H1 (cell line): ENCODE measurements around the gene SLC35F3. TPM values are rescaled to one million over a fixed set of nuclear protein-coding genes. Genes with fewer than 3 reads are reported as not detected.

Experiments
- ASH2L ChIP-seq: fragments of 200-600, 300-600 bp; sonication (generic); IDR thresholded peaks from one replicate; pipeline ENCODE4 v1.7.1; 2017; ENCODE audit warnings: low read length
- GTF2F1 ChIP-seq: IDR thresholded peaks from 2 replicates; pipeline ENCODE4 v1.6.1; 2012; ENCODE audit warnings: low read depth, low read length, improper control_type of control experiment, borderline replicate concordance
- MAFK ChIP-seq: IDR thresholded peaks from 2 replicates; pipeline ENCODE4 v1.6.1; 2012; ENCODE audit warnings: low read depth, mild to moderate bottlenecking, improper control_type of control experiment, low read length
- polyA plus RNA-seq, 7 experiments: library from polyadenylated mRNA; depleted of rRNA in 3 of 7; stranded (reverse) in 5 of 7; unstranded in 2 of 7; fragments of >200 nt in 5 of 7; fragments of 200-250 nt in 2 of 7; gene quantifications; 1 replicate in 5 of 7; 2 replicates in 1 of 7; 4 replicates in 1 of 7; pipeline versions ENCODE4 v1.2.1 to v1.2.3, GENCODE V29; 2011 to 2013; ENCODE audit warnings: missing spikeins in 2 of 7, mixed read lengths in 2 of 7
- total RNA-seq: library from RNA; stranded (reverse); fragmentation: NEBNext Ultra II Directional; extraction: Animal tissue kit (Norgen Biotek cat#: 25700); gene quantifications from 2 replicates; pipeline ENCODE4 v1.2.1, GENCODE V29; 2021
- TF ChIP-seq, protein P1 (sequence below): IDR thresholded peaks from 2 replicates; pipeline ENCODE4 v1.6.1; 2011; ENCODE audit warnings: low read depth, mild to moderate bottlenecking, low read length; ENCODE audit not compliant: insufficient read depth

Gene SLC35F3
- total and polyA plus RNA-seq, 2 of the 8 experiments (the other 6 are each of a cell fraction or from before 2014, with no cell fraction given), result 0.78 to 1.2 TPM

DNA sequence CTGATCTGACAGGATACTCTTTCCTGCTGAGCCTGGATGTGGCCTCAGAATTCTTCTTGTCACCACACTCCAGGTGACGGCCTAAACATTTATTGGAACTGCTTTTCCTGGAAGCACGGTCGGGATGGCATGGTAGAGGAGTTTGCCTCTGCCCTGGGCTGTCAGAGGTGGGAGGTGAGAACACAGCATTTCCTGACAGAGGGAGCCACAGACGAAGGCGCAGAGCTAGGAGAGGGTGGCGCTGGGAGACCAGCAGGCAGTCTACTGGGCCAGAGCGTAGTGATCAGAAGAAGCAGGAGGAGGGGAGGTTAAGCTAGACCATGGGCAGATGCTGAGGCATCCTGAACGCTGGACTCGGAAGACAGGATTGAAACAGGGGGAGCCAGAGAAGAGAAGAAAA is 315.2 kb downstream of the SLC35F3 start (continued):
- TF ChIP-seq, protein P1, sequence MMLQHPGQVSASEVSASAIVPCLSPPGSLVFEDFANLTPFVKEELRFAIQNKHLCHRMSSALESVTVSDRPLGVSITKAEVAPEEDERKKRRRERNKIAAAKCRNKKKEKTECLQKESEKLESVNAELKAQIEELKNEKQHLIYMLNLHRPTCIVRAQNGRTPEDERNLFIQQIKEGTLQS, result no peak
- TF ChIP-seq MAFK (no peak), GTF2F1 (no peak), ASH2L (no peak)
